Kasumi-1 (cell line): Measurements from ENCODE around the gene FGF14.

Source experiments
- DNase-seq, 2 experiments: peaks; one replicate each; lab custom pipeline; 2025; lab: John Stamatoyannopoulos, UW

Gene FGF14

GRCh38 chr13:101785858-101786257, 616.0 kb downstream of the FGF14 start:
- DNase-seq = no peak

- no peak for DNase-seq
Measured at GRCh38 chr13:101784313-101784712, 617.5 kb downstream of the FGF14 start.

- no peak for DNase-seq
Measured at GRCh38 chr13:101783554-101783953, 618.3 kb downstream of the FGF14 start.

- DNase-seq = no peak
Measured at GRCh38 chr13:101780211-101780610, 621.6 kb downstream of the FGF14 start.

GRCh38 chr13:101779147-101779546, 622.7 kb downstream of the FGF14 start:
- DNase-seq = no peak

GRCh38 chr13:101775267-101775666, 626.6 kb downstream of the FGF14 start:
- DNase-seq = no peak

GRCh38 chr13:101774393-101774792, 627.5 kb downstream of the FGF14 start:
- no peak for DNase-seq

GRCh38 chr13:101773062-101773461, 628.8 kb downstream of the FGF14 start:
- no peak for DNase-seq

- DNase-seq = no peak
Measured at GRCh38 chr13:101767131-101767530, 634.7 kb downstream of the FGF14 start.

- DNase-seq = no peak
Measured at GRCh38 chr13:101763191-101763590, 638.7 kb downstream of the FGF14 start.

- peak; percentile 58 to 70 for DNase-seq
Measured at GRCh38 chr13:101757446-101758039, 644.3 kb downstream of the FGF14 start.

- DNase-seq = no peak
Measured at GRCh38 chr13:101755228-101755887, 646.5 kb downstream of the FGF14 start.

GRCh38 chr13:101752432-101752831, 649.4 kb downstream of the FGF14 start:
- DNase-seq = no peak

GRCh38 chr13:101751488-101751887, 650.4 kb downstream of the FGF14 start:
- DNase-seq = peak in 1 of 2 experiments; percentile 5

- no peak for DNase-seq
Measured at GRCh38 chr13:101749584-101749983, 652.3 kb downstream of the FGF14 start.

GRCh38 chr13:101747039-101747438, 654.8 kb downstream of the FGF14 start:
- no peak for DNase-seq

GRCh38 chr13:101746513-101746912, 655.3 kb downstream of the FGF14 start:
- DNase-seq = no peak

GRCh38 chr13:101739382-101740178, 662.3 kb downstream of the FGF14 start:
- no peak for DNase-seq

- DNase-seq = no peak
Measured at GRCh38 chr13:101738336-101738735, 663.5 kb downstream of the FGF14 start.

GRCh38 chr13:101736566-101736965, 665.3 kb downstream of the FGF14 start:
- DNase-seq = no peak

GRCh38 chr13:101730420-101731000, 671.3 kb downstream of the FGF14 start:
- no peak for DNase-seq

GRCh38 chr13:101728615-101729014, 673.2 kb downstream of the FGF14 start:
- no peak for DNase-seq

GRCh38 chr13:101728021-101728420, 673.8 kb downstream of the FGF14 start:
- no peak for DNase-seq
